CD4-positive, alpha-beta T cell treated with Interleukin-15 for 1 hour (primary cell): ENCODE data around the gene TAS2R4.
"Not testable (repeated sequence)": the region's sequence is repeated elsewhere in the genome, so short reads cannot be mapped to it uniquely, and the experiment has no call there.

Source experiments
- DNase-seq: peaks from one replicate; pipeline ENCODE4 v3.0.0-alpha.2; 2020

Gene TAS2R4, protein sequence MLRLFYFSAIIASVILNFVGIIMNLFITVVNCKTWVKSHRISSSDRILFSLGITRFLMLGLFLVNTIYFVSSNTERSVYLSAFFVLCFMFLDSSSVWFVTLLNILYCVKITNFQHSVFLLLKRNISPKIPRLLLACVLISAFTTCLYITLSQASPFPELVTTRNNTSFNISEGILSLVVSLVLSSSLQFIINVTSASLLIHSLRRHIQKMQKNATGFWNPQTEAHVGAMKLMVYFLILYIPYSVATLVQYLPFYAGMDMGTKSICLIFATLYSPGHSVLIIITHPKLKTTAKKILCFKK

DNA sequence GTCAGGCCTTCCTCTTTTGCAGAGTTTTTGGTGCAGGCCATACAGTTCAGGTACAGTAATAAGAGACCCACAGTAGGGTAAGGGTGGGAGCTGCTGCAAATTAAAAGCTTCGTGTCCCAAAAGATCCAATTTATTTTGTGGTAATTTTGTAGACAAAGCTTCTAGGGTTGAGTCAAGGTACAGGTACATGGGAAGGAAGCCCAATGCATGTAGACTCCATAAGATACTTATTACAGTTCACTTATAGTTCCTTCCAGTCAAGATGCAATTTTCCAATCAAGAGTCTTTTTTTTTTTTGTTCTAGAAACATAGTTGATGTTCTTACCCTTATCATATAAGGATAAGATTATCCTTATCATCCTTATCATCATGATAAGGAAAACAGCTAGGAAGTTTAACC is at the start of gene TAS2R4:
Gene TAS2R4, plus strand, starts transcription at position 301 of the 400 bp plus-strand sequence. CDS start 1,815 bp downstream, outside the sequence.
- DNase-seq: no peak

DNA sequence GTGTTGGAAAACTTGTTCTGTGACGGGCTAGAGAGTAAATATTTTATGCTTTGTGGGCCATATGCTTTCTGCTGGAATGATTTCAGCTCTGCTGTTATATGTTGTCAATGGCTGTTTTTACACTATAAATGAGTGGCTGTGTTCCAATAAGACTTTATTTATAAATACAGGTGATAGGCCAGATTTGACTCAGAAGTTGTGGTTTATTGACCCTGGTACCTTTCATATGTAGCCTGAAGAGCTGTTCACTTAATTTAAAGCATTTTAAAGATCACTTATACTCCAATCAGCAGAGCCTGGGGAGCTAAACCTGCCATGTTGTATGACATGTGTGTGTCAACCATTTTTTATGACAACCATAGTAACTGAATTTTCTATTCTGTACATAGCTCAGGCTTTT is 47.5 kb upstream of the TAS2R4 start:
- DNase-seq: no peak

DNA sequence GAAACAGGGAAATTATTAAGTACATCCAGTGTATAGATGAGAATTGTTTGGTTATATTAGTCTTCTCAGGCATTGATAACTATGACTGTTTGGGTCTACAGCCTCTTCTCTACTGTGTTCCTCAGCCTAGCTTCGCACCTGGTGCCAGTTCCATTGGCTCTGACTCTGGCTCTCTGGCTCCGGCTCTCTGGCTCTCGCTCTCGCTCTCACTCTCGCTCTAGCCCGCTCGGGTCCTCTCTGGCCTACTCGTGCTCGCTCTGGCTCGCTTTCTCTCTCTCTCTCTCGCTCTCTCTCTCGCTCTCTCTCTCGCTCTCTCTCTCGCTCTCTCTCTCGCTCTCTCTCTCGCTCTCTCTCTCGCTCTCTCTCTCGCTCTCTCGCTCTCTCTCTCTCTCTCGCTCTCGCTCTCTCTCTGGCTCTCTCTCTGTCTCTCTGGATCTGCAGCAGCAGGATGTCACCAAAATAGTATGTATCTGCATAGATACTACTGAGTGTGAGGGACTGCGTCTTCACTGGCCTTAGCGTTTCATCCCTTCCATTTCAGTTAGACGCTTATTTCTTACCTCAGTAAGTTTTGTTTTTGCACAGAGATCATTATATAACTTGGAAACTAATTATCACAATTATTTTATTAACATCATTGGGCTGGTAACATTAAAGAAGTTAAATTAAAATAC is 44.9 kb upstream of the TAS2R4 start:
- DNase-seq: no peak

DNA sequence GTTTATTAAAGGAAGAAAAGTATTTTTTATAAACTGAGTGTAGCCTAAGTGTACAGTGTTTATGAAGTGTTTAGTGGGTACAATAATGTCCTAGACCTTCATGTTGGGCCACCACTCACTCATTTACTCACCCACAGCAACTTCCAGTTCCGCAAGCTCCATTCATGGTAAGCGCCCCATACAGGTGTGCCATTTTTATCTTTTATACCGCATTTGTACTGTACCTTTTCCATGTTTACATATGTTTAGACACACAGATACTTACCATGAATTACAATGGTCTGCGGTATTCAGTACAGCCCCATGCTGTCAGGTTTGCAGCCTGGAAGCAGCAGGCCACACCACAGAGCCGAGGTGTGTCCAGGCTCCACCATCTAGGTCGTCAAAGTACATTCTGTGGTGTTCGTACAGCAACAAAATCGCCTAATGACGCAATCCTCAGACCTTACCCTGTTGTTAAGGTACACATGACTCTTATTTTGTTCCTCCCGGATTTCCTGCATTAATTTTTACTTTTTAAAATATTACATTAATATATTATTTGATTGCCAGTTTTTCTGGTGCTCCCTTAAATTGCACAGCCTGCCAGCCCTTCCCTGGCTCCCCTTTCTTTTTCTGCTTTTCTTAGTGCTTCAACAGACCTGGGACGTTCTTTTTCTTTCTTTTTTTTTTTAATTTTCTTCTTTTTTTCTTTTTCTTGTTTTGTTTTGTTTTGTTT is 39.2 kb upstream of the TAS2R4 start:
- peak; percentile 30 for DNase-seq

DNA sequence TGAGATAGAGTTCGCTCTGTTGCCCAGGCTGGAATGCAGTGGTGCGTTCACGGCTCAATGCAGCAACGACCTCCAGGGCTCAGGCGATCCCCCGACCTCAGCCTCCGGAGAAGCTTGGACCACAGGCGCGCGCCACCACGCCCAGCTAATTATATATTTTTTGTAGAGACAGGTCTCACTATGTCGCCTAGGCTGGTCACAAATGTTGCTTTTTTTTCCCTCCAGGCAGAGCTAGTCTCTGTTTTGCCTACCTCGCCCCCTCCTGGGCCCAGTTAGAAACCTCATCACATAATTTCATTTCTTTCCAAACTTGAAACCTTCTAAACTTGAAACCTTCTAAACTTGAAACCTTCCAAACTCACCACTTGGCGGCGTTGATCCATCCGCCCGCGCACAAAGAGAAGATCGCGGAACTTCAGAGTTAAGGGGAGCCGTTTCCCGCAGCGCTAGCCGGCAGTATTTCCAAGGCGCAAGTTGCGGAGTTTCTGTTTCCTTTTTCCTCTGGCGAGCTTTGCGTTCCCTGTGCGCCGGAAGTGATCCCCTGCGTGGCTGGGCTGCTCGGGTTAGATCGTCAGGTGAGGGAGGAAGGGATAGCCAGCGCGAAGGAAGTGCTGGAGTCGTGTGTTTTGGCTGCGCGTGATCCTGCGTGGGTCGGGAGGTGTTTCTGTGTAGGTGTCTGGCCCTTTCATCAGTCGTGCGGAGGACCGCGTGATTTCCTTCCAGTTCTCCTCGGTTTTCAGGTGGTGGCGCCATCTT is 38.5 kb upstream of the TAS2R4 start, which contains the start of gene SSBP1:
Gene SSBP1, plus strand, starts transcription at position 523 of the 756 bp plus-strand sequence. CDS start 809 bp downstream, outside the sequence.
- peak; percentile 91 for DNase-seq

DNA sequence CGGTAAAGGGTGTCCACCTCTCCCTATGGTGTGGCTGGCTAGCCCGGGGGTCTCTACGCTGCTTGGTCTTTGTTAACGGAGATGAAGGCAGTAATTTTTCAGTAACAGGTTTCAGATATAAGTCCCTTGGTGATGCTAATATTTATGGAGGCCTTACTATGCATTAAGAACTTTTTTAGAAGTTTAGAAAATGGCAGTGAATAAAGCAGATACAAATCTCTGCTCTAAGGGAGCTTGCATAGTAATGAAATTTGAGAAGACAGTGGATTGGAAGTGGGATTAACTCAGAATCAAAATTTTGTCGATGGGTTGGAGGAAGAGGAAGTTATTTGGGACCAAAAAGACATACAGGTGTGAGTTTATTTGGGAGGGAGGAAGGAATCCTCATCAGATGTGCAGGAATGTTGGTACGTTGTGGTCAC is 37.9 kb upstream of the TAS2R4 start:
- no peak for DNase-seq

DNA sequence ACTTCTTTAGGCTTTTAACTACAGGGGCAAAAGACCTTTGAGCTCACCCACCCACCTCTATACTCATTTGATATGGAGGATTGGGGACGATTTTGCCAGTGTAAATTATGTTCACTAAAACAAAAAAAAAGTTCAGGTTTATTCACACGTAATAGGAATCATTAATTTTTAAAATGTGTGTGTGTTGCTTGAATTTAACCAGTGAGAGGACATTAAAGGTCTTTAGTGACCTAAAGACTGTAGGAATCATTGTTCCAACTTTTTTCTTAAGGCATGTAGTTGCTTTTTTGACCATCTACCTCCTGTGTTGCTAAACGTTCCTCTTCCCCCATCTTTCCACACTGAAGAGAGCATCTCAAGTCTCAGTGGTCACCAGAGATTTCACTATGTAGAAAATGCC is 37.2 kb upstream of the TAS2R4 start:
- no peak for DNase-seq

DNA sequence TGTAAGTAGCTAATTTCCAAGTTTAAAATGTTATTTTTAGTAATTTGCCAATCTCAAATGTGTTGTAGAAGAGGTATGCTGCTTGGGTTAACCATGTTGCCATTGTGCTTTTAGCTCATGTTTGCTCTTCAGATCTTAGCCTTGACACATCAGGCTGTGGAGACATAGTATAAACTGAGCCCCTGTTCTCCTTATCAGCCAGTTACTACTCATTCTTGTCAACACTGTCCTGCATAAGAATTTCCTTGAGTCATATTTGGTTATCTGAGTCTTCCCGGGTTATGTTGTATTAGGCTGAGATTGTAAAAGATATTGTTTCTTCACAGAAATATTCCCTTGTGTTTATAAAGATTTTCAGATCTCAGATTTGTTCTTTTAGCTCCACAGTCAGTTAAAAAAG is 34.2 kb upstream of the TAS2R4 start:
- DNase-seq: no peak

DNA sequence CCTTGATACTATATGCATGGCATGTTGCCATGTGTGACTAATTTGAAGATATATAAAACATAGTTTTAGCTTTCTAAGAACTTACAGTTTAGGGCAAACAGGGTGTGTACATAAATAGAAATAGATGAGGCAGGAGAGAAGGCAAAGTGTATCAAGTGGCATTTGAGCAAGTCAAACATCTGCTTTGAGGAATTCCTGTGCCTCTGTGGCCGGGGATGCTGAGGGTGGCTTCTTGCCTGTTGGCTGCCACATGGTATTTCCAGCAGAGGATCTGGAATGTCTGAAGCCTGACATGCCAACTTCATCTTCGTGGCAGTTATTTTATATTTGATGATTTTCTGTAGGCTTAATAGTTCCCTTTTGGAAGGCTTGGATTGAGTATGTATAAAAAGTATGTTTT is 32.3 kb upstream of the TAS2R4 start:
- DNase-seq: no peak

DNA sequence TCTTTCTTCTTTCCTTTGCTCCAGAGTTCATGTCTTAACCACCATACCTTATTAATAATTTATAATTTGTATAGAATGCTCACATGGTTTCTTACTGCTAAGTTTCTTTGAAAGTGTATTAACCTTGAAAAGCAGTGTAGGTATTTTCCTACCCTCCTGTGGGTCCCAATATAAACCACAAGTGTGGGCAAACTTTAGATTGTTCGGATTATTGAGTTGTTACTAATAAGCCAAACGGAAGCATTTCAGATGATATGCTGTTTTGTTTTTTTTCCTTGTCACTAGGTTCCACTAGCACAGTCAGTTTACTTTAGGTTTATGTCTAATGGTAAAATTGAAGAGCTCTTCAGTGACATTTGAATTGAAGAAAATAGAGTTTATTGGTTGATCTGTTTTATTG is 28.1 kb upstream of the TAS2R4 start:
- no peak for DNase-seq

DNA sequence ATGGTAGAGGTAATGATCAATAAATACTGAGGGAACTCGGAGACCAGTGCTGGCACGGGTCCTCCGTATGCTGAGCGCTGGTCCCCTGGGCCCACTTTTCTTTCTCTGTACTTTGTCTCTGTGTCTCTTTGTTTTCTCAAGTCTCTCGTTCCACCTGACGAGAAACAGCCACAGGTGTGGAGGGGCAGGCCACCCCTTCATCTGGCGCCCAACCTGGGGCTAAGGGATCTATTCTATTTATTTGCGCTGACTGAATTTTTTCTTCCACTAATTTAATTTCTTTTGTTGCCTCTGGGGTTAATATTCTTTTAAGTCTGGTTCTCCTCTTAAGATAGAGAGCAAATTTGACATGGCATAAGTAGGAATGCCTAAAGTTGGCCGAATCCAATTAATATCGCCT is 24.6 kb upstream of the TAS2R4 start:
- not testable (repeated sequence) for DNase-seq

DNA sequence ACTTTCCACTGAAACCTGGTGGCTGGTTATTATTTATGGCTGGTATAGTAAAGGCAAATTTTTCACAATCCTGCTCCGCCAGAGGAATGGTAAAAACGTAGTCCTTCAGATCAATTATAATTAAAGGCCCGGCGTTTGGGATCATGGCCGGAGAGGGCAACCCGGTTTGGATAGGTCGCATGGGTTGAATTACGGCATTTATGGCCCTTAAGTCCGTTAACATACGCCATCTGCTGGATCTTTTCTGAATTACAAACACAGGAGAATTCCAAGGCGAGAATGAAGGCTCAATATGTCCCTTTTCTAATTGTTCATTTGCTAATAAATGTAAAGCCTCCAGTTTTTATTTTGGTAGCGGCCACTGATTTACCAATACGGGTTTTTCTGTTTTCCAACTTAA is 23.8 kb upstream of the TAS2R4 start:
- DNase-seq: no peak

DNA sequence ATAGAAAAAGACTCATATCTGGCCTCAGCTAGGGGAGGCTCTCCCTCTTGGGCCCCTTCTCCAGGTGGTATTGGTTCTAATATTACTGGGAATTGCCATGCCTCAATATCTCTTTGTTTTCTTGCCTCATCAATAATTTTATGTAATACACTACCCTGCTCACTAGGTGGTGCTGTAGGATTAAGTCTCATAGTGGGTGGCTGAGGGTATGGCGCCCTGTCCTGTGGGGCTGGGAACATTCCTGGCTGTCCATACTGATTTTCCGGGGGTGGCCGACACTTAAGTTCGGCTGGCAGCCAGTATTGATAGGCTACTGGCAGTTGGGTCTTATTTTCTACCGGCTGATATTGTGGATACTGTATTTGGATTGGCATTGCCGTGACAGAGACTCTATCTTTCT is 21.5 kb upstream of the TAS2R4 start:
- no peak for DNase-seq

DNA sequence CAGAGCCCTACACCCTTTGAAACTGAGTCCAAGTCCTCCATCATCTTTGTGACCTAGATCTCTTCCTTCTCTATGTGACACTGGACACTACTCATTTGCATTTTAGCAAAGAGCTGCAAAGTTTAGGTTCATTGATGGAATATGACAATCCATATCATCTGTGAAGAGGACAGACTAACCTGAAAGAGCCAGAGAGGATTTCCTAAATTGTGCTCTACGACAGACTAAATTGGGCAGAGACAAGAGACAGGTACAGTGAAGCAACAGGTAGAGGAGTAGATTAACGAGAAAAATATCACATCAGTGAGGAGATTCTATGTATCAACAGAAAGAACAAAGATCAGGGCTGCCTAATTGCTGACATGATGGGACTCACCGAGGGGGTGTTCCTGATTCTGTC is 12.7 kb upstream of the TAS2R4 start, which contains the start of gene TAS2R3:
Gene TAS2R3, plus strand, starts transcription at position 301 of the 400 bp plus-strand sequence. Its CDS starts 62 bp downstream, at position 363.
- no peak for DNase-seq

DNA sequence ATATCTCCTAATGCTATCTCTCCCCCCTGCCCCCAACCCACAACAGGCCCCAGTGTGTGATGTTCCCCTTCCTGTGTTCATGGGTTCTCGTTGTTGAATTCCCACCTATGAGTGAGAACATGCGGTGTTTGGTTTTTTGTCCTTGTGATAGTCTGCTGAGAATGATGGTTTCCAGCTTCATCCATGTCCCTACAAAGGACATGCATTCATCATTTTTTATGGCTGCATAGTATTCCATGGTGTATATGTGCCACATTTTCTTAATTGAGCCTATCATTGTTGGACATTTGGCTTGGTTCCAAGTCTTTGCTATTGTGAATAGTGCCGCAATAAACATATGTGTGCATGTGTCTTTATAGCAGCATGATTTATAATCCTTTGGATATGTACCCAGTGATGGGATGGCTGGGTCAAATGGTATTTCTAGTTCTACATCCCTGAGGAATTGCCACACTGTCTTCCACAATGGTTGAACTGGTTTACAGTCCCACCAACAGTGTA is 6.3 kb upstream of the TAS2R4 start:
- not testable (repeated sequence) for DNase-seq

DNA sequence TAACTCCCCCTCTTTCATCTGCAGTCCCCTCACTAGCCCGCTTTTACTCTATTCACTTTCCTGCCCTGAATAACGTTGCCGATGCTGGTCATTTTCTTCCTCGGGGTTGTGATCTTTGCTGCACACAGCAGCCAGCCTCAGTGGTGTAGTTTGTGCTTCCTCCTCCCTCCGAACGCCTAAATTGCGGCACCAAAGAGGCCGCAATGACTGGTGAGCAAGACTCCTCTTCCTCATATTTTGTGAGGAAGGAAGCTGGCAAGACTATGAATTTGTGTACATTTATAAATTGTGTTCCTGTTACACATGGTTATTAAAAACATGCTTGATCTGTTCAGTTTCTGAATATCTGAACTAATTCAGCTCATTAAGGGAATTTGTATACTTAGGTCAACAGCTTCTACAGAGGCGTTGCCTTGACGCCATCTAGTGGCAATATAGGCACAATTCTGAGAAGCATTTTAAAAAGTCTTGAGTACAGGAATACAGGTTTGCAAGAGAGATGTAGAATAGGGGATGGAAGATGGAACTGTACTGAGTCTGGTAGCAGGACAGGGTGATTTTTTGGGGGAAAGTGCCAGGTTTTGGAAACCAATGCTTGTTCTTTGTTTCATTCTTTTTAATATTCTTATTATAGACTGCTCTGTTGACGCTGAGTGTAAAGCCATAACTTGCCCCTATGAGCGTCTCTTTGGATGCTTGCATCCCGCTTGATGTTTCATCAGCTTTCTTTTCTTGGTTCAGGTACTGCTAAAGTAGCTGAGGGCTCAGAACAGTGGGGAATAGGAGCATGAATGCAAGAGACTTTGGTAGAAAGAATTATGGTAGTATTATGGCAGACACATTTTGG is 9.5 kb downstream of the TAS2R4 start:
- peak; percentile 18 for DNase-seq

DNA sequence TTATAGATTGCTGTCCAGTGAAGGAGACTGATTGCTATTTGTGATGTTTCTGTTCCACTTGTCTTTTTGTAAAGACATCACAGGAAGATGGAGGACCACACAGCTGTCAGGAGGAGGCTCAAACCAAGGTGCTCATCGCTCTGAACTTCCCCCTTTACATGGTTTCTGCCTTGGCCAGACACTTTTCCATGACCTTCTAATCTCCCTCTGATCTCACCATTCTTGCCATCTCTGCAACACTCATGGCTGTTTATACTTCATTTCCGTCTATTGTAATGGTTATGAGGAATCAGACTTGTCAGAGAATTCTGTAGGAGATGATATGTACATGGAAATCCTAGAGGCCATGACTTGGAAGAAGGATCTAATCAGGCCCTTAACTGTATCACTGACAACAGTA is 11.8 kb downstream of the TAS2R4 start:
- DNase-seq: no peak

DNA sequence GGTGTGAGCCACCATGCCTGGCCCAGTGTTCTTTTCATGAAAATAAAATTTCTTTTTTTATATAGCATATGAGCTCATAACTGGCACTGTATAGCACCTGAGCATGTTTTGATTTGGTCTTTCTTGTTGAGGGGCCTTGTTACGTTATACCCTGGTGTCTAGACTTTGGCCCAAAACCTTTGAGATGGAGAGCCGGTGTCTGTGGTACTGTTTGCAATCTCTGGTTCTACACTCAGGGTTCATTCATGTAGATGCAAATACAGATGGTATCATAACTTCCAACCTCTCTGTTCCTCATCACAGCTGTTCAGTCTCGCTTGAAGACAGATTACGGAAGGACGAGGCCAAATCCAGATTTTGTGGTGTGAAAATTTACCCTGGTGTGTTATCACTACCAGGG is 13.4 kb downstream of the TAS2R4 start, which contains the start of gene TAS2R5:
Gene TAS2R5, plus strand, starts transcription at position 301 of the 400 bp plus-strand sequence. CDS start 145 bp downstream, outside the sequence.
- no peak for DNase-seq

DNA sequence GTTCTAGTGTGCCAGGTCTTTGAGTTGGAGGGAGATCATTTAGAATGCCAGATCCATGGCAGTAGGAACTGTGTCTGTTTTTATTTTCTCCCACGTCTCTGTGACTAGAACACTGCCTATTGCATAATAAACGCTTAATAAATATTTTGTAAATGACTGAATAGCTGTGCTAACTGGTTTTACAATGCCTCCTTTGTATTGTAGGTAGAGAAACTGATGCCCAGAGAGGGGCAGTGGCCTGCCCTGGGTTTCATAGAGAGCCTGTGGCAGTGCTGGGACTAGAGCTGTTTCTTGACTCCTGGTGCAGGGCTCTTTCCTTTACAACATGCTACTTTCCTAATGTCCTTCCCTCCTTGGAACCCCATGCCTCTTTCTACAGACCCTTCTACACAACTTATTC is 16.1 kb downstream of the TAS2R4 start:
- no peak for DNase-seq

DNA sequence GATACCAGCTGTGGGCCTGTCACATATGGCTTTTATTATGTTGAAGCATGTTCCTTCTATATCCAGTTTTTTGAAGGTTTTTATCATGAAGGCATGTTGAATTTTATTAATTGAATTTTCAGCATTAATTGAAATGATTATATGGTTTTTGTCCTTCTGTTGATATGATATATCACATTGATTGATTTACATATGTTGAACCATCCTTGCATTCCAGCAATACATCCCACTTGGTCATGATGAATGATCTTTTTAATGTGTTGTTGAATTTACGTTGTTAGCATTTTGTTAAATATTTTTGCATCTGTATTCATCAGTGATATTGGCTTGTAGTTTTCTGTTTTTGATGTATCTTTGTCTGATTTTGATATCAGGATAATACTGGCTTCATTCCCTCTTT is 43.6 kb downstream of the TAS2R4 start:
- DNase-seq: no peak

DNA sequence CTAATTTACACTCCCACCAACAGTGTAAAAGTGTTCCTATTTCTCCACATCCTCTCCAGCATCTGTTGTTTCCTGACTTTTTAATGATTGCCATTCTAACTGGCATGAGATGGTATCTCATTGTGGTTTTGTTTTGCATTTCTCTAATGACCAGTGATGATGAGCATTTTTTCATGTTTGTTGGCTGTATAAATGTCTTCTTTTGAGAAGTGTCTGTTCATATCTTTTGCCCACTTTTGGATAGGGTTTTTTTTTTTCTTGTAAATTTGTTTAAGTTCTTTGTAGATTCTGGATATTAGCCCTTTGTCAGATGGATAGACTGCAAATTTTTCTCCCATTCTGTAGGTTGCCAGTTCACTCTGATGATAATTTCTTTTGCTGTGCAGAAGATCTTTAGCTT is 46.0 kb downstream of the TAS2R4 start:
- not testable (repeated sequence) for DNase-seq
